GM18505 (cell line): ENCODE results near the gene AAR2.

Source experiments
- ATAC-seq: cut with Tn5 transposase; IDR thresholded peaks from one replicate; pipeline ENCODE4 v1.9.1; 2021; ENCODE audit not compliant: unreplicated experiment
- POLR2A ChIP-seq: IDR thresholded peaks from 4 replicates; pipeline ENCODE4 v1.6.1; 2011; ENCODE audit warnings: borderline replicate concordance; ENCODE audit not compliant: insufficient read depth, insufficient read length; ENCODE audit errors: extremely low read depth

AAR2 gene

GRCh38 chr20:36207602-36208001 lies 28.7 kb upstream of the AAR2 start:
- ATAC-seq: no peak
- no peak for TF ChIP-seq POLR2A

GRCh38 chr20:36208257-36208656 lies 28.0 kb upstream of the AAR2 start:
- no peak for ATAC-seq
- no peak for TF ChIP-seq POLR2A

GRCh38 chr20:36210436-36211021 lies 25.7 kb upstream of the AAR2 start:
- no peak for TF ChIP-seq POLR2A
- no peak for ATAC-seq

GRCh38 chr20:36213362-36213761 lies 22.9 kb upstream of the AAR2 start:
- no peak for TF ChIP-seq POLR2A
- no peak for ATAC-seq

- no peak for ATAC-seq
- TF ChIP-seq POLR2A: no peak
Measured at GRCh38 chr20:36214684-36215256, 21.5 kb upstream of the AAR2 start.

- no peak for ATAC-seq
- TF ChIP-seq POLR2A: no peak
Measured at GRCh38 chr20:36215778-36216177, 20.5 kb upstream of the AAR2 start.

- no peak for ATAC-seq
- no peak for TF ChIP-seq POLR2A
Measured at GRCh38 chr20:36216314-36217025, 19.8 kb upstream of the AAR2 start.

- no peak for ATAC-seq
- TF ChIP-seq POLR2A: no peak
Measured at GRCh38 chr20:36217226-36217625, 19.1 kb upstream of the AAR2 start.

- ATAC-seq: no peak
- TF ChIP-seq POLR2A: no peak
Measured at GRCh38 chr20:36218380-36219064, 17.8 kb upstream of the AAR2 start.

GRCh38 chr20:36219671-36220220 lies 16.5 kb upstream of the AAR2 start:
- no peak for TF ChIP-seq POLR2A
- ATAC-seq: no peak

- TF ChIP-seq POLR2A: no peak
- no peak for ATAC-seq
Measured at GRCh38 chr20:36225666-36226065, 10.6 kb upstream of the AAR2 start.

- no peak for ATAC-seq
- TF ChIP-seq POLR2A: no peak
Measured at GRCh38 chr20:36228770-36229169, 7.5 kb upstream of the AAR2 start.

GRCh38 chr20:36230019-36230418 lies 6.3 kb upstream of the AAR2 start:
- no peak for ATAC-seq
- TF ChIP-seq POLR2A: no peak

GRCh38 chr20:36231331-36231730 lies 4.9 kb upstream of the AAR2 start:
- no peak for ATAC-seq
- TF ChIP-seq POLR2A: no peak

GRCh38 chr20:36234771-36235320 lies 1.4 kb upstream of the AAR2 start:
- no peak for ATAC-seq
- TF ChIP-seq POLR2A: no peak
